Neuron (in vitro differentiated cells): ENCODE data around the gene CTTNBP2NL.
"Not testable (repeated sequence)": the region's sequence is repeated elsewhere in the genome, so short reads cannot be mapped to it uniquely, and the experiment has no call there.

Experiments
- H2AFZ ChIP-seq: one replicate; pipeline ENCODE4 v1.6.1; 2013; ENCODE audit warnings: low read depth, mild to moderate bottlenecking, inconsistent platforms, low read length, moderate library complexity
- H3K27me3 ChIP-seq: one replicate; pipeline ENCODE4 v1.6.1; 2013; ENCODE audit warnings: low read length; ENCODE audit not compliant: insufficient read depth
- H3K36me3 ChIP-seq: one replicate; pipeline ENCODE4 v1.6.1; 2013; ENCODE audit warnings: low read length; ENCODE audit not compliant: insufficient read depth
- H3K4me1 ChIP-seq: one replicate; pipeline ENCODE4 v1.6.1; 2013; ENCODE audit warnings: low read length; ENCODE audit not compliant: insufficient read depth
- H3K4me3 ChIP-seq: 2 replicates; pipeline ENCODE4 v1.5.1; 2013; ENCODE audit warnings: mild to moderate bottlenecking, low read length, moderate library complexity
- H3K9me3 ChIP-seq: one replicate; pipeline ENCODE4 v1.6.1; 2013; ENCODE audit warnings: low read length

The CTTNBP2NL gene

GRCh38 chr1:112418099-112418892 is 22.3 kb downstream of the CTTNBP2NL start:
- Histone ChIP-seq H2AFZ (no peak overlapping the region), H3K36me3 (peaks cover 41% of the 10 kb centered on the region), H3K27me3 (no peaks in the 10 kb centered on the region), H3K4me1 (no peaks in the 10 kb centered on the region), H3K4me3 (no peak overlapping the region), H3K9me3 (no peaks in the 10 kb centered on the region)

GRCh38 chr1:112423207-112423606 is 27.2 kb downstream of the CTTNBP2NL start:
- Histone ChIP-seq H3K9me3 (no peaks in the 10 kb centered on the region), H2AFZ (no peak overlapping the region), H3K36me3 (peaks cover 20% of the 10 kb centered on the region), H3K4me1 (no peaks in the 10 kb centered on the region), H3K27me3 (no peaks in the 10 kb centered on the region), H3K4me3 (no peak overlapping the region)

- H3K9me3 ChIP-seq, H3K4me1 ChIP-seq, H3K4me3 ChIP-seq, H3K27me3 ChIP-seq, H2AFZ ChIP-seq: not testable (repeated sequence)
- peaks cover 18% of the 10 kb centered on the region for H3K36me3 ChIP-seq
Measured at GRCh38 chr1:112423666-112424065, 27.7 kb downstream of the CTTNBP2NL start.

GRCh38 chr1:112429749-112430148 is 33.7 kb downstream of the CTTNBP2NL start:
- H3K9me3 ChIP-seq, result no peaks in the 10 kb centered on the region
- no peaks in the 10 kb centered on the region for H3K4me1 ChIP-seq
- no peaks in the 10 kb centered on the region for H3K27me3 ChIP-seq
- H3K36me3 ChIP-seq, result peaks cover 24% of the 10 kb centered on the region
- H2AFZ ChIP-seq, result no peak overlapping the region
- H3K4me3 ChIP-seq, result no peak overlapping the region

GRCh38 chr1:112431038-112431437 is 35.0 kb downstream of the CTTNBP2NL start:
- no peaks in the 10 kb centered on the region for H3K4me1 ChIP-seq
- H3K36me3 ChIP-seq, result peaks cover 19% of the 10 kb centered on the region
- no peaks in the 10 kb centered on the region for H3K9me3 ChIP-seq
- H2AFZ ChIP-seq, result no peak overlapping the region
- no peak overlapping the region for H3K4me3 ChIP-seq
- H3K27me3 ChIP-seq, result no peaks in the 10 kb centered on the region

- no peaks in the 10 kb centered on the region for H3K27me3 ChIP-seq
- peaks cover 21% of the 10 kb centered on the region for H3K36me3 ChIP-seq
- no peaks in the 10 kb centered on the region for H3K4me1 ChIP-seq
- H2AFZ ChIP-seq, result no peak overlapping the region
- H3K9me3 ChIP-seq, result no peaks in the 10 kb centered on the region
- H3K4me3 ChIP-seq, result no peak overlapping the region
Measured at GRCh38 chr1:112435448-112435847, 39.4 kb downstream of the CTTNBP2NL start.

- no peaks in the 10 kb centered on the region for H3K27me3 ChIP-seq
- no peak overlapping the region for H3K4me3 ChIP-seq
- no peaks in the 10 kb centered on the region for H3K4me1 ChIP-seq
- H3K36me3 ChIP-seq, result peaks cover 27% of the 10 kb centered on the region
- no peaks in the 10 kb centered on the region for H3K9me3 ChIP-seq
- no peak overlapping the region for H2AFZ ChIP-seq
Measured at GRCh38 chr1:112436384-112437156, 40.6 kb downstream of the CTTNBP2NL start.

GRCh38 chr1:112438156-112438555 is 42.1 kb downstream of the CTTNBP2NL start:
- not testable (repeated sequence) for H3K4me3 ChIP-seq, H3K27me3 ChIP-seq, H2AFZ ChIP-seq, H3K9me3 ChIP-seq, H3K4me1 ChIP-seq
- H3K36me3 ChIP-seq, result peaks cover 25% of the 10 kb centered on the region

GRCh38 chr1:112439592-112439991 is 43.6 kb downstream of the CTTNBP2NL start:
- Histone ChIP-seq H3K4me3 (no peak overlapping the region), H3K36me3 (peaks cover 20% of the 10 kb centered on the region)

GRCh38 chr1:112440574-112440973 is 44.6 kb downstream of the CTTNBP2NL start:
- H3K36me3 ChIP-seq, result peaks cover 23% of the 10 kb centered on the region
- no peaks in the 10 kb centered on the region for H3K4me1 ChIP-seq

More at GRCh38 chr1:112439592-112439991, 43.6 kb downstream of the CTTNBP2NL start:
- H2AFZ ChIP-seq, result no peak overlapping the region
- no peaks in the 10 kb centered on the region for H3K9me3 ChIP-seq
- no peaks in the 10 kb centered on the region for H3K4me1 ChIP-seq
- no peaks in the 10 kb centered on the region for H3K27me3 ChIP-seq

GRCh38 chr1:112444269-112444668 is 48.3 kb downstream of the CTTNBP2NL start:
- H3K4me1 ChIP-seq, result no peaks in the 10 kb centered on the region
- H3K27me3 ChIP-seq, result no peaks in the 10 kb centered on the region
- no peaks in the 10 kb centered on the region for H3K9me3 ChIP-seq
- no peak overlapping the region for H3K4me3 ChIP-seq
- no peak overlapping the region for H2AFZ ChIP-seq
- H3K36me3 ChIP-seq, result peaks cover 22% of the 10 kb centered on the region

More at GRCh38 chr1:112440574-112440973, 44.6 kb downstream of the CTTNBP2NL start:
- H2AFZ ChIP-seq, result no peak overlapping the region
- no peaks in the 10 kb centered on the region for H3K27me3 ChIP-seq
- H3K9me3 ChIP-seq, result no peaks in the 10 kb centered on the region
- no peak overlapping the region for H3K4me3 ChIP-seq

GRCh38 chr1:112445596-112445995 is 49.6 kb downstream of the CTTNBP2NL start:
- H3K27me3 ChIP-seq, result no peaks in the 10 kb centered on the region
- no peak overlapping the region for H2AFZ ChIP-seq
- no peaks in the 10 kb centered on the region for H3K4me1 ChIP-seq
- no peak overlapping the region for H3K4me3 ChIP-seq
- no peaks in the 10 kb centered on the region for H3K9me3 ChIP-seq
- peaks cover 31% of the 10 kb centered on the region for H3K36me3 ChIP-seq

- Histone ChIP-seq H3K9me3 (no peaks in the 10 kb centered on the region), H2AFZ (no peak overlapping the region), H3K36me3 (peaks cover 30% of the 10 kb centered on the region), H3K27me3 (no peaks in the 10 kb centered on the region), H3K4me3 (no peak overlapping the region), H3K4me1 (no peaks in the 10 kb centered on the region)
Measured at GRCh38 chr1:112446411-112446810, 50.4 kb downstream of the CTTNBP2NL start.
